Measurements from ENCODE around the gene RCAN3.

The RCAN3 gene

DNA sequence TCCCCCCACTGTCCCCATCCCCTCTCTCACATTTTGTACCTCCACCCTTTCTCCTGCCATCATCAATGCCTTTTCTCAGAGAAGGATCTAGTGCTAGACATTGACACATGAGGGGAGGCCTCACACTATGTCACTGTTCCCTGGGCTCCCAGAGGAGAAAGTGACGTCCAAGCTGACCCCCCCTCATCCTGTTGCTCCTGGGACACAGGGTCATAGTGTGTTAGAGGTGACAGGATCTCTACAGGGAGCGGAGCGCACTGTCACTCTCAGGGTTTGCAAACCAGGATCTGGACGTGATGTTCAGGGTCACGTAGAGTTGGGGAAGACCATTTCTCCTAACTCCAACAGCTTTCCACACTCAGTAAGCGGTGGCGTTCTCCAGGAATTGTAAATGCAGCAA, 55.8 kb downstream of the RCAN3 start:
- no peak for DNase-seq (ENCODE audit: low read depth)
- H3K4me3 ChIP-seq (ENCODE audit: low read length): no peak overlapping the region
- TF ChIP-seq, protein P1, sequence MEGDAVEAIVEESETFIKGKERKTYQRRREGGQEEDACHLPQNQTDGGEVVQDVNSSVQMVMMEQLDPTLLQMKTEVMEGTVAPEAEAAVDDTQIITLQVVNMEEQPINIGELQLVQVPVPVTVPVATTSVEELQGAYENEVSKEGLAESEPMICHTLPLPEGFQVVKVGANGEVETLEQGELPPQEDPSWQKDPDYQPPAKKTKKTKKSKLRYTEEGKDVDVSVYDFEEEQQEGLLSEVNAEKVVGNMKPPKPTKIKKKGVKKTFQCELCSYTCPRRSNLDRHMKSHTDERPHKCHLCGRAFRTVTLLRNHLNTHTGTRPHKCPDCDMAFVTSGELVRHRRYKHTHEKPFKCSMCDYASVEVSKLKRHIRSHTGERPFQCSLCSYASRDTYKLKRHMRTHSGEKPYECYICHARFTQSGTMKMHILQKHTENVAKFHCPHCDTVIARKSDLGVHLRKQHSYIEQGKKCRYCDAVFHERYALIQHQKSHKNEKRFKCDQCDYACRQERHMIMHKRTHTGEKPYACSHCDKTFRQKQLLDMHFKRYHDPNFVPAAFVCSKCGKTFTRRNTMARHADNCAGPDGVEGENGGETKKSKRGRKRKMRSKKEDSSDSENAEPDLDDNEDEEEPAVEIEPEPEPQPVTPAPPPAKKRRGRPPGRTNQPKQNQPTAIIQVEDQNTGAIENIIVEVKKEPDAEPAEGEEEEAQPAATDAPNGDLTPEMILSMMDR (conservative IDR thresholded peaks at IDR 0.05; ENCODE audit: low read length): no peak

GRCh38 chr1:24558902-24559791, 56.5 kb downstream of the RCAN3 start:
- H3K4me3 ChIP-seq (ENCODE audit: low read length): no peak overlapping the region
- TF ChIP-seq, protein P1 (conservative IDR thresholded peaks at IDR 0.05; ENCODE audit: low read length): no peak
- peak; percentile 48 for DNase-seq (ENCODE audit: low read depth)

DNA sequence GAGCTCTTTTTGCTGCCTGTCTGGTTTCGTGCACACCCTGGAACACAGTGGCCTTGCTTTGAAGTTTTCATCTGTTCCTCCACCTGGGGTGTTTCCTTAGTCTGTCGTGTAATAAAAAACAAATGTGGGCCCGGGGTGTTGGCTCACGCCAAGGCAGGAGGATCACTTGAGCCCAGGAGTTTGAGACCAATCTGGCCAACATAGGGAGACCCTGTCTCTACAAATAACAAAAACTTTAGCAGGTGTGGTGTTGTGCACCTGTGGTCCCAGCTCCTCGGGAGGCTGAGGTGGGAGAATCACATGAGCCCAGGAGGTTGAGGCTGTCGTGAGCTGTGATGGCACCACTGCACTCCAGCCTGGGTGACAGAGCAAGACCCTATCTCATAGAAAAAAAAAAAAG, 57.7 kb downstream of the RCAN3 start:
- TF ChIP-seq, protein P1 (conservative IDR thresholded peaks at IDR 0.05; ENCODE audit: low read length): no peak

DNA sequence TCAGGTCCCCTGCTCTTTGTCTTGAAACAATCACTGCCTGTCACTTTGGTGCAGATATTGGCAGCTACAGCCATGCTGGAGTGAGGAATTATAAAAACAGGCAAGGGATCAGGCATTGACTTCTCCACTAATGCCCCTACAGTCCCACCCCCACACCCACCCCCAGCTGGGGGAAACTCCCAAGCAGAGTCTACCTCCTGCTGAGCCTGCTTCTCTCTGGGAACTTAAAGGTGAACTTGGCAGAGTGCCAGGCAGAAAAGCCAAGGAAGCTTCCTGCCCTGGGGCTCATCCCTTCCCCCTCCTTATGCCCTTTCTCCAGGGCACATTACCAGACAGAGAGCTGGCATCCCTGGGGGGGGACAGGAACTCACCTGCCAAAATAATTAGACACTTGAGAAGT, 60.0 kb downstream of the RCAN3 start:
- TF ChIP-seq, protein P1 (conservative IDR thresholded peaks at IDR 0.05; ENCODE audit: low read length): no peak
- no peak overlapping the region for H3K4me3 ChIP-seq (ENCODE audit: low read length)
- DNase-seq (ENCODE audit: low read depth): no peak

More for the DNA sequence above, 57.7 kb downstream of the RCAN3 start:
- DNase-seq (ENCODE audit: low read depth): no peak
- H3K4me3 ChIP-seq (ENCODE audit: low read length): no peak overlapping the region

DNA sequence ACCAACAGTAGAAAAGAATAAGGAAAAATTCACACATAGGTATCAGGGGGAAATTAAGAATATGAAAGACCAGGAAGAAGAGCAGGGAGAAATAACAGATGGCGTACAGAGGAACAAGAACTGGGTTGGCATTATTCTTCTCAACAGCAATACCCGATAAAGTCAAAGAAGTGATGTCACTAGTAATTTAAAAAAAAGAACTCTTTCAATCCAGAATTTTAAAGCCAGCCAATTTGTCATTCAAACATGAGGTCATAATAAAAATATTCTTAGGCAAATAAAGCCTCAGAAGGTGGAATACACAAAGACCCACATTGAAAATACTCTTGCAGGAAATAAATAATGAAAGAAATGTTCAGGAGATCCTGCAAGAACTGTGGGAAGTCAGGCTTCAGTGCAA, 62.1 kb downstream of the RCAN3 start:
- no peak for DNase-seq (ENCODE audit: low read depth)
- TF ChIP-seq, protein P1 (conservative IDR thresholded peaks at IDR 0.05; ENCODE audit: low read length): no peak
- no peak overlapping the region for H3K4me3 ChIP-seq (ENCODE audit: low read length)

GRCh38 chr1:24566236-24566867, 63.7 kb downstream of the RCAN3 start:
- no peak for DNase-seq (ENCODE audit: low read depth)
- H3K4me3 ChIP-seq (ENCODE audit: low read length): no peak overlapping the region
- TF ChIP-seq, protein P1 (conservative IDR thresholded peaks at IDR 0.05; ENCODE audit: low read length): no peak

Data from AG10803 (cell line).